DND-41 (cell line): ENCODE data around the gene LAIR1.

Experiments used
- EZH2 ChIP-seq: IDR thresholded peaks from 3 replicates; pipeline ENCODE4 v1.6.1; 2012; ENCODE audit warnings: borderline replicate concordance, low read depth, mild to moderate bottlenecking, moderate library complexity, low read length, inconsistent platforms; ENCODE audit not compliant: severe bottlenecking
- TF ChIP-seq, protein P1 (sequence below): IDR thresholded peaks from 2 replicates; pipeline ENCODE4 v1.5.1; 2012; ENCODE audit warnings: borderline replicate concordance, low read length, moderate library complexity, mild to moderate bottlenecking; ENCODE audit not compliant: poor library complexity, severe bottlenecking; ENCODE audit errors: extremely low read depth

DNA sequence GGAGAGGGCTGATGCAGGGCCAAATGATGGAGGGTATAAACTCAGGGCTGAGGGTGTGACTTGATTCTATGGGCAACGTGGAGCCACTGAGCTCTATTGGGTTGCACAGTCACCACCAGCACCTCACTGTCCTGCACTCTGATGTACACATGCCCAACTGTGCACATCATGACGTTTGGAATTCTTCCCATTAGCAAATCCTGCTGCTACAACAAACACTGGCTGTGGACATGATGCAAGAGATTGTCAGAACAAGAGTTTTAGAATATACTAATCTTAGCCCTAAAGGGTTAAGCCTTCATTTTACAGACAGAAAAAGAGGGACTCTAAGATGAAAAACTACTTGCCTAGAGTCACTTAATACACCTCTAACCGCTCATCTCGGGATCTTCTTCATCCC, 48.1 kb upstream of the LAIR1 start:
- TF ChIP-seq, protein P1, sequence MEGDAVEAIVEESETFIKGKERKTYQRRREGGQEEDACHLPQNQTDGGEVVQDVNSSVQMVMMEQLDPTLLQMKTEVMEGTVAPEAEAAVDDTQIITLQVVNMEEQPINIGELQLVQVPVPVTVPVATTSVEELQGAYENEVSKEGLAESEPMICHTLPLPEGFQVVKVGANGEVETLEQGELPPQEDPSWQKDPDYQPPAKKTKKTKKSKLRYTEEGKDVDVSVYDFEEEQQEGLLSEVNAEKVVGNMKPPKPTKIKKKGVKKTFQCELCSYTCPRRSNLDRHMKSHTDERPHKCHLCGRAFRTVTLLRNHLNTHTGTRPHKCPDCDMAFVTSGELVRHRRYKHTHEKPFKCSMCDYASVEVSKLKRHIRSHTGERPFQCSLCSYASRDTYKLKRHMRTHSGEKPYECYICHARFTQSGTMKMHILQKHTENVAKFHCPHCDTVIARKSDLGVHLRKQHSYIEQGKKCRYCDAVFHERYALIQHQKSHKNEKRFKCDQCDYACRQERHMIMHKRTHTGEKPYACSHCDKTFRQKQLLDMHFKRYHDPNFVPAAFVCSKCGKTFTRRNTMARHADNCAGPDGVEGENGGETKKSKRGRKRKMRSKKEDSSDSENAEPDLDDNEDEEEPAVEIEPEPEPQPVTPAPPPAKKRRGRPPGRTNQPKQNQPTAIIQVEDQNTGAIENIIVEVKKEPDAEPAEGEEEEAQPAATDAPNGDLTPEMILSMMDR = no peak
- no peak for TF ChIP-seq EZH2
